Measurements from ENCODE around the gene LYG1.

Gene LYG1

DNA sequence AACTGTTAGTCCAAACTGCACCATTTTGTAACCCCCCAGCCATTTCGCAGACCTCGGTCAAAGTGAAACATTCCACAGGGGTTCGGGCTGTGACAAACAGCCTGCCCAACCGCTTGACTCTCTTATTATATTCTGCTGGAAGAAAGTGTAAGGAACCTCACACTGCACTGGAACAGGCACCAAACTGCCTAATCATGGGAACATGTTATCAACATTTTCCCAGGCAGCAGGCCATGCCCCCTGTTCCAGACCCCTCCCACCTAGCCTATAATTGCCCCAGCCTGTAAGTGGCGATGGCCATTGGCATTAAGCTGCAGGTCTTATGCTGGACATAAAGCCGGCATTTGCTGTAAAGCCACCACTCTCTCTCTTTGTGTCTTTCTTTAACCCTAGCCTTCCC lies 62.4 kb downstream of the LYG1 start:
- Histone ChIP-seq H3K4me3 (replicated peaks; ENCODE audit: low read depth, low read length) (no peak overlapping the region), H3K36me3 (ENCODE audit: control insufficient read depth, insufficient read depth, low read length) (no peaks in the 10 kb centered on the region), H3K27me3 (replicated peaks; ENCODE audit: control insufficient read depth, insufficient read depth, low read length) (no peaks in the 10 kb centered on the region)
- TF ChIP-seq, protein P1, sequence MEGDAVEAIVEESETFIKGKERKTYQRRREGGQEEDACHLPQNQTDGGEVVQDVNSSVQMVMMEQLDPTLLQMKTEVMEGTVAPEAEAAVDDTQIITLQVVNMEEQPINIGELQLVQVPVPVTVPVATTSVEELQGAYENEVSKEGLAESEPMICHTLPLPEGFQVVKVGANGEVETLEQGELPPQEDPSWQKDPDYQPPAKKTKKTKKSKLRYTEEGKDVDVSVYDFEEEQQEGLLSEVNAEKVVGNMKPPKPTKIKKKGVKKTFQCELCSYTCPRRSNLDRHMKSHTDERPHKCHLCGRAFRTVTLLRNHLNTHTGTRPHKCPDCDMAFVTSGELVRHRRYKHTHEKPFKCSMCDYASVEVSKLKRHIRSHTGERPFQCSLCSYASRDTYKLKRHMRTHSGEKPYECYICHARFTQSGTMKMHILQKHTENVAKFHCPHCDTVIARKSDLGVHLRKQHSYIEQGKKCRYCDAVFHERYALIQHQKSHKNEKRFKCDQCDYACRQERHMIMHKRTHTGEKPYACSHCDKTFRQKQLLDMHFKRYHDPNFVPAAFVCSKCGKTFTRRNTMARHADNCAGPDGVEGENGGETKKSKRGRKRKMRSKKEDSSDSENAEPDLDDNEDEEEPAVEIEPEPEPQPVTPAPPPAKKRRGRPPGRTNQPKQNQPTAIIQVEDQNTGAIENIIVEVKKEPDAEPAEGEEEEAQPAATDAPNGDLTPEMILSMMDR (IDR thresholded peaks at IDR 0.05; ENCODE audit: insufficient read depth, low read length, poor library complexity, severe bottlenecking): no peak
- no peak for DNase-seq (ENCODE audit: extremely low read depth, insufficient read length)

Data from GM06990 (cell line).